CD14-positive monocyte (primary cell): ENCODE measurements around the gene NFXL1. TPM values are rescaled to one million over a fixed set of nuclear protein-coding genes. Genes with fewer than 3 reads are reported as not detected.
A peak's percentile ranks its signal among the peaks of the same experiment; 100 is the strongest.

Source experiments
- DNase-seq, 3 donors: peaks; one replicate each; pipeline ENCODE4 v3.0.0-alpha.2; 2011 to 2022
- H2AFZ ChIP-seq: 2 replicates; pipeline ENCODE4 v1.6.0; 2012; ENCODE audit warnings: mild to moderate bottlenecking, low read depth, low read length, inconsistent platforms; ENCODE audit not compliant: insufficient read depth, poor library complexity, severe bottlenecking
- H3K27ac ChIP-seq, 2 donors: 1 replicate in 1 of 2; 2 replicates in 1 of 2; pipeline ENCODE4 v1.5.1; 2012 to 2013; ENCODE audit warnings: low read length in 2 of 2, control low read depth in 1 of 2, inconsistent platforms in 1 of 2, low read depth in 1 of 2, mild to moderate bottlenecking in 1 of 2
- H3K27me3 ChIP-seq, 2 donors: one replicate each; pipeline versions ENCODE4 v1.6.0 to v1.6.1; 2011 to 2013; ENCODE audit warnings: low read length in 2 of 2; ENCODE audit not compliant: control insufficient read depth in 2 of 2, insufficient read depth in 2 of 2
- H3K36me3 ChIP-seq, 2 donors: replicated peaks in 1 of 2; 1 replicate in 1 of 2; 2 replicates in 1 of 2; pipeline versions ENCODE4 v1.5.1 to v1.6.1; 2012 to 2013; ENCODE audit warnings: low read length in 2 of 2, control low read depth in 1 of 2, inconsistent platforms in 1 of 2, mild to moderate bottlenecking in 1 of 2; ENCODE audit not compliant: insufficient read depth in 2 of 2, control insufficient read depth in 1 of 2
- H3K4me1 ChIP-seq, 2 donors: 1 replicate in 1 of 2; 2 replicates in 1 of 2; pipeline versions ENCODE4 v1.5.1 to v1.6.1; 2012 to 2013; ENCODE audit warnings: low read length in 2 of 2, control low read depth in 1 of 2, inconsistent platforms in 1 of 2, mild to moderate bottlenecking in 1 of 2, moderate library complexity in 1 of 2; ENCODE audit not compliant: insufficient read depth in 2 of 2, control insufficient read depth in 1 of 2
- H3K4me2 ChIP-seq: replicated peaks from 2 replicates; pipeline ENCODE3; 2012; ENCODE audit warnings: low read length, moderate library complexity, mild to moderate bottlenecking; ENCODE audit not compliant: poor library complexity, severe bottlenecking; ENCODE audit errors: extremely low read depth
- H3K4me3 ChIP-seq, 3 experiments: fragments of 200-600 bp in 1 of 3; sonication (generic) in 1 of 3; replicated peaks in 1 of 3; 1 replicate in 2 of 3; 2 replicates in 1 of 3; pipeline ENCODE4 v1.5.1; 2011 to 2013; ENCODE audit warnings: low read length in 3 of 3, mild to moderate bottlenecking in 3 of 3, control low read depth in 2 of 3, low read depth in 2 of 3, inconsistent platforms in 1 of 3, moderate library complexity in 1 of 3
- H3K79me2 ChIP-seq: 2 replicates; pipeline ENCODE4 v1.6.0; 2012; ENCODE audit warnings: mild to moderate bottlenecking, control low read depth, inconsistent platforms, low read length, moderate library complexity; ENCODE audit not compliant: insufficient read depth
- H3K9ac ChIP-seq: 2 replicates; pipeline ENCODE4 v1.6.0; 2017; ENCODE audit warnings: low read length, mild to moderate bottlenecking; ENCODE audit not compliant: insufficient read depth, poor library complexity, severe bottlenecking
- H3K9me3 ChIP-seq, 2 donors: replicated peaks in 1 of 2; 1 replicate in 1 of 2; 2 replicates in 1 of 2; pipeline versions ENCODE4 v1.5.1 to v1.6.1; 2012 to 2013; ENCODE audit warnings: low read length in 2 of 2, control low read depth in 1 of 2; ENCODE audit not compliant: control insufficient read depth in 1 of 2, insufficient read depth in 1 of 2
- H4K20me1 ChIP-seq: 2 replicates; pipeline ENCODE4 v1.6.0; 2012; ENCODE audit warnings: mild to moderate bottlenecking, low read length, control low read depth, moderate library complexity; ENCODE audit not compliant: insufficient read depth
- H3K27ac Mint-ChIP-seq, 7 donors: one replicate each; pipeline ENCODE4 v1.8.0; 2020; ENCODE audit warnings: mild to moderate bottlenecking in 7 of 7, mixed read lengths in 7 of 7, moderate library complexity in 6 of 7, inconsistent platforms in 2 of 7
- H3K27me3 Mint-ChIP-seq, 3 donors: one replicate each; pipeline ENCODE4 v1.8.0; 2021 to 2022; ENCODE audit warnings: low read depth in 3 of 3, mild to moderate bottlenecking in 3 of 3, mixed read lengths in 3 of 3, moderate library complexity in 3 of 3, inconsistent platforms in 1 of 3
- H3K36me3 Mint-ChIP-seq, 2 donors: one replicate each; pipeline ENCODE4 v1.8.0; 2020; ENCODE audit warnings: mixed read lengths in 2 of 2, inconsistent platforms in 1 of 2, mild to moderate bottlenecking in 1 of 2
- H3K4me1 Mint-ChIP-seq: one replicate; pipeline ENCODE4 v1.8.0; 2020; ENCODE audit warnings: mild to moderate bottlenecking, mixed read lengths
- H3K4me3 Mint-ChIP-seq, 2 donors: one replicate each; pipeline ENCODE4 v1.8.0; 2020; ENCODE audit warnings: mild to moderate bottlenecking in 2 of 2, mixed read lengths in 2 of 2, moderate library complexity in 1 of 2
- H3K9me3 Mint-ChIP-seq, 7 donors: one replicate each; pipeline ENCODE4 v1.8.0; 2020 to 2022; ENCODE audit warnings: mixed read lengths in 7 of 7, mild to moderate bottlenecking in 6 of 7, moderate library complexity in 6 of 7, inconsistent platforms in 2 of 7
- CTCF ChIP-seq: fragments of 200-600 bp; IDR thresholded peaks from one replicate; pipeline ENCODE4 v1.8.0; 2022; ENCODE audit warnings: antibody characterized with exemption, mild to moderate bottlenecking
- WGBS: methylation state at CpG from one replicate; pipeline ENCODE4 v1.1.5; 2013; ENCODE audit warnings: missing lambda C conversion rate; ENCODE audit not compliant: insufficient coverage; 5-methylcytosine and 5-hydroxymethylcytosine counted together
- intact Hi-C, 2 donors: fragments of 100-400 bp; cut with micrococcal nuclease; formaldehyde crosslinking; loops; one replicate each; pipeline versions ENCODE4 v1.15.0 to v1.15.1; 2023
- polyA minus RNA-seq: library from RNA; depleted of rRNA, polyadenylated mRNA; stranded (reverse); fragments of >200 nt; gene quantifications from 2 replicates; pipeline ENCODE4 v1.2.3, GENCODE V29; 2012
- polyA plus RNA-seq, 3 donors: library from polyadenylated mRNA; depleted of rRNA in 1 of 3; unstranded in 2 of 3; stranded (reverse) in 1 of 3; fragments of 300-500 nt in 2 of 3; fragments of >200 nt in 1 of 3; fragmentation: Illumina TruSeq in 2 of 3; gene quantifications; 1 replicate in 2 of 3; 2 replicates in 1 of 3; pipeline ENCODE4 v1.2.3, GENCODE V29; 2012 to 2021
- total RNA-seq, 12 experiments: library from RNA in 1 of 12; stranded (reverse) in 1 of 12; fragments of 120-200 nt in 1 of 12; gene quantifications; one replicate each; pipeline ENCODE4 v1.2.4 and lab custom pipeline; 2013 to 2026; ENCODE audit warnings: mixed read lengths in 6 of 12, inconsistent platforms in 1 of 12

NFXL1 gene
- total RNA-seq (2013), result 11.5 TPM
- polyA plus RNA-seq, result 10 to 100 TPM in 2 of 3 donors, 1 to 10 TPM in 1; 3.6 to 26.2 (median 10.6) TPM
- polyA minus RNA-seq, result 10.8 and 11.2 TPM in 2 replicates
- total RNA-seq (lab: John Stamatoyannopoulos, UW), result 3.6 to 84.7 (median 21.8) reads per million in 11 experiments

DNA sequence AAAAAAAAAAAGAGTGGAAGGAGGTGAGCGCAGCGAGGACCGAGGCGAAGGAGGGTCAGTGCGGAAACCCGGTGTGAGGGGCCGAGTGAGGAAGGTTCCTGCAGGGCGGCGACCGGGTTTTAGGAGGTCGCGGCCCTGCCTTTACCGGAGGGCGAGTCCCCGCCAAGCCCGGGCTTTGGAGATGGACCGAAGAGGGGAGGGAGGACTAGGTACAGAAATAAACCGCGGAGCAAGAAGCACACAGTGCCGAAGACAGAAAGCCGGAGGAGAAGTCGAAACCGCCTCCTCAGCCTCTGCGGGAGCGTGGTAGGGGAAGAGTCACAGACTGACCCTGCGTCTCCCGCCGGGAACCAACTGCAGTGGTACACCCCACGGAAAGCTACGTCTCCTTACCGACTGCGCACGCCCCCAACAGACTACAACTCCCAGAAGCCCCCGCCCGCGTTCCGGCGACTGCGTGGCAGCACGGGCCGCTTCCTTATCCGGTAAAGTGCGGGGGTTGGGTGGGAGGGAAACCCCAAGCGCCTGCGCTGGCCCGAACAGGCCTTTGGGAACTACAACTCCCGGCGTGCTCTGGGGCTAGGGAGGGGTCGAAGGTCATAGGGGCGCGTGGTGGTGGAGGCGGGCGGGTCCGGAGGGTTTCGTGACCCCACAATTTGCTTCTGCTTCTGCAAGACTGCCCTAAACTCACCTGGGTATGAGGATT lies at the start of gene NFXL1:
Gene NFXL1 (minus strand): TSS at position 364 of the 706 bp plus-strand sequence. CDS start 380 bp downstream, outside the sequence.
- Histone ChIP-seq H3K36me3 (peaks cover 3 to 15% of the 10 kb centered on the region in 2 donors), H3K9me3 (no peaks in the 10 kb centered on the region), H3K4me1 (peaks cover 17 to 52% of the 10 kb centered on the region in 2 donors), H3K79me2 (peaks cover 25% of the 10 kb centered on the region), H3K9ac (peak within 1 kb of the TSS; percentile 83), H2AFZ (peak within 1 kb of the TSS; percentile 99), H3K27me3 (no peaks in the 10 kb centered on the region), H4K20me1 (peaks cover 5% of the 10 kb centered on the region), H3K27ac (peak within 1 kb of the TSS; percentile 55 to 89), H3K4me2 (peak within 1 kb of the TSS; percentile 96), H3K4me3 (peak within 1 kb of the TSS; percentile 67 to 99 (median 99))
- Mint-ChIP-seq H3K9me3 (peaks cover 7 to 11% (median 10%) of the 10 kb centered on the region in 7 donors), H3K4me1 (peaks cover 44% of the 10 kb centered on the region), H3K36me3 (peaks cover 21 to 23% of the 10 kb centered on the region in 2 donors), H3K27ac (peak within 1 kb of the TSS; percentile 86 to 94 (median 89)), H3K4me3 (peak within 1 kb of the TSS; percentile 96 to 98), H3K27me3 (peaks cover 0 to 2% (median 0%) of the 10 kb centered on the region in 3 donors)
- 0% methylated on average over 39 of the region's 55 CpGs for WGBS
- no peak for TF ChIP-seq CTCF
- intact Hi-C loops, result no loop called here
- peak; percentile 92 to 95 (median 94) for DNase-seq

GRCh38 chr4:47954677-47955076 lies 40.3 kb upstream of the NFXL1 start:
- DNase-seq, result no peak
- intact Hi-C loops, result no loop called here
- Histone ChIP-seq H2AFZ (no peak overlapping the region), H3K36me3 (no peaks in the 10 kb centered on the region), H3K9ac (no peak overlapping the region), H3K27me3 (no peaks in the 10 kb centered on the region), H3K4me3 (no peak overlapping the region), H3K9me3 (peaks cover 0 to 4% of the 10 kb centered on the region in 2 donors), H3K4me2 (no peak overlapping the region), H3K4me1 (no peaks in the 10 kb centered on the region), H3K27ac (no peak overlapping the region), H3K79me2 (no peaks in the 10 kb centered on the region), H4K20me1 (no peaks in the 10 kb centered on the region)
- no peak overlapping the region for H3K27ac Mint-ChIP-seq
- H3K9me3 Mint-ChIP-seq, result peaks cover 0 to 11% (median 5%) of the 10 kb centered on the region in 7 donors
- no peaks in the 10 kb centered on the region for H3K4me1 Mint-ChIP-seq
- no peak for TF ChIP-seq CTCF
- peaks cover 2 to 13% (median 3%) of the 10 kb centered on the region in 3 donors for H3K27me3 Mint-ChIP-seq
- 53% methylated on average over 2 of the region's 6 CpGs for WGBS
- H3K4me3 Mint-ChIP-seq, result no peak overlapping the region
- no peaks in the 10 kb centered on the region for H3K36me3 Mint-ChIP-seq
